HepG2 (cell line): ENCODE results near the gene TRMU. TPM values are rescaled to one million over a fixed set of nuclear protein-coding genes. Genes with fewer than 3 reads are reported as not detected.
A peak's percentile ranks its signal among the peaks of the same experiment; 100 is the strongest.

Experiments used
- AHR ChIP-seq: IDR thresholded peaks from 2 replicates; pipeline ENCODE4 v1.6.1; 2018; ENCODE audit warnings: missing genetic modification reagents, missing compliant biosample characterization
- ATF7 ChIP-seq, 2 experiments: fragments of 450-650 bp in 1 of 2; sonication (generic) in 1 of 2; formaldehyde crosslinking in 1 of 2; IDR thresholded peaks; 2 replicates each; pipeline versions ENCODE4 v1.4.0 to v1.6.1; 2016 to 2020; ENCODE audit warnings: antibody characterized with exemption in 1 of 2, mild to moderate bottlenecking in 1 of 2, missing genetic modification reagents in 1 of 2
- DPF2 ChIP-seq: sonication (generic); formaldehyde crosslinking; IDR thresholded peaks from 2 replicates; pipeline ENCODE4 v1.4.0; 2020; ENCODE audit warnings: mild to moderate bottlenecking, low read depth, missing genetic modification reagents, borderline replicate concordance
- GATAD1 ChIP-seq: IDR thresholded peaks from 2 replicates; pipeline ENCODE4 v1.6.1; 2016; ENCODE audit warnings: missing genetic modification reagents, missing compliant biosample characterization
- JARID2 ChIP-seq: sonication (generic); formaldehyde crosslinking; IDR thresholded peaks from 2 replicates; pipeline ENCODE4 v1.8.1; 2023; ENCODE audit warnings: missing genetic modification reagents, inconsistent platforms; ENCODE audit not compliant: insufficient replicate concordance
- NCOR1 ChIP-seq: fragments of 200-600 bp; sonication (generic); IDR thresholded peaks from 2 replicates; pipeline ENCODE4 v1.7.0; 2017; ENCODE audit warnings: antibody characterized with exemption, low read length, borderline replicate concordance
- NFATC3 ChIP-seq: sonication (generic); formaldehyde crosslinking; IDR thresholded peaks from 2 replicates; pipeline ENCODE4 v1.5.1; 2020; ENCODE audit warnings: mild to moderate bottlenecking, missing genetic modification reagents
- NR2F2 ChIP-seq: IDR thresholded peaks from 2 replicates; pipeline ENCODE4 v1.6.1; 2012; ENCODE audit warnings: low read depth, inconsistent platforms, borderline replicate concordance
- POLR2G ChIP-seq: fragments of 200-400 bp; formaldehyde crosslinking; IDR thresholded peaks from 2 replicates; pipeline ENCODE4 v1.6.1; 2018; ENCODE audit warnings: mild to moderate bottlenecking, low read depth, low read length, moderate library complexity
- ZFP36L2 ChIP-seq: sonication (generic); formaldehyde crosslinking; IDR thresholded peaks from 2 replicates; pipeline ENCODE4 v1.4.0; 2020; ENCODE audit warnings: missing genetic modification reagents
- ZNF44 ChIP-seq: sonication (generic); formaldehyde crosslinking; IDR thresholded peaks from 2 replicates; pipeline ENCODE4 v1.5.1; 2020; ENCODE audit warnings: mild to moderate bottlenecking, missing genetic modification reagents
- ZNF557 ChIP-seq: sonication (generic); formaldehyde crosslinking; IDR thresholded peaks from 2 replicates; pipeline ENCODE4 v1.4.0; 2020; ENCODE audit warnings: missing genetic modification reagents
- polyA plus RNA-seq, 8 experiments: library from polyadenylated mRNA; depleted of rRNA in 3 of 8; stranded (reverse) in 7 of 8; unstranded in 1 of 8; fragments of >200 nt; fragmentation: Illumina TruSeq in 4 of 8; extraction: Trizol in 4 of 8; gene quantifications; 2 replicates each; pipeline versions ENCODE4 v1.2.1 to v1.2.3, GENCODE V29; 2011 to 2016; ENCODE audit warnings: low read depth in 4 of 8, missing spikeins in 1 of 8, mixed read lengths in 1 of 8; ENCODE audit not compliant: insufficient read depth in 1 of 8
- total RNA-seq, 5 experiments: library from RNA; depleted of rRNA; stranded (reverse); fragments of >200 nt; fragmentation: Illumina TruSeq; extraction: Trizol; gene quantifications; 2 replicates each; pipeline ENCODE4 v1.2.3, GENCODE V29; 2016; ENCODE audit warnings: low read depth in 1 of 5
- TF ChIP-seq, protein P1 (sequence below): sonication (generic); formaldehyde crosslinking; IDR thresholded peaks from 2 replicates; pipeline ENCODE4 v1.5.0; 2020; ENCODE audit warnings: mild to moderate bottlenecking, low read depth, missing genetic modification reagents, borderline replicate concordance
- TF ChIP-seq, protein P2 (sequence below): sonication (generic); formaldehyde crosslinking; IDR thresholded peaks from one replicate; pipeline ENCODE4 v1.5.1; 2020; ENCODE audit warnings: mild to moderate bottlenecking, missing genetic modification reagents; ENCODE audit errors: not compliant biosample characterization
- TF ChIP-seq, protein P3 (sequence below), 2 experiments: IDR thresholded peaks; 2 replicates each; pipeline ENCODE4 v1.6.1; 2011 to 2012; ENCODE audit warnings: low read length in 2 of 2, borderline replicate concordance in 1 of 2, low read depth in 1 of 2, mild to moderate bottlenecking in 1 of 2, moderate library complexity in 1 of 2

Gene TRMU
- total and polyA plus RNA-seq, 2 of the 13 experiments (the other 11 are each of a cell fraction or from before 2014, with no cell fraction given) = 31.0 to 50.2 TPM

DNA sequence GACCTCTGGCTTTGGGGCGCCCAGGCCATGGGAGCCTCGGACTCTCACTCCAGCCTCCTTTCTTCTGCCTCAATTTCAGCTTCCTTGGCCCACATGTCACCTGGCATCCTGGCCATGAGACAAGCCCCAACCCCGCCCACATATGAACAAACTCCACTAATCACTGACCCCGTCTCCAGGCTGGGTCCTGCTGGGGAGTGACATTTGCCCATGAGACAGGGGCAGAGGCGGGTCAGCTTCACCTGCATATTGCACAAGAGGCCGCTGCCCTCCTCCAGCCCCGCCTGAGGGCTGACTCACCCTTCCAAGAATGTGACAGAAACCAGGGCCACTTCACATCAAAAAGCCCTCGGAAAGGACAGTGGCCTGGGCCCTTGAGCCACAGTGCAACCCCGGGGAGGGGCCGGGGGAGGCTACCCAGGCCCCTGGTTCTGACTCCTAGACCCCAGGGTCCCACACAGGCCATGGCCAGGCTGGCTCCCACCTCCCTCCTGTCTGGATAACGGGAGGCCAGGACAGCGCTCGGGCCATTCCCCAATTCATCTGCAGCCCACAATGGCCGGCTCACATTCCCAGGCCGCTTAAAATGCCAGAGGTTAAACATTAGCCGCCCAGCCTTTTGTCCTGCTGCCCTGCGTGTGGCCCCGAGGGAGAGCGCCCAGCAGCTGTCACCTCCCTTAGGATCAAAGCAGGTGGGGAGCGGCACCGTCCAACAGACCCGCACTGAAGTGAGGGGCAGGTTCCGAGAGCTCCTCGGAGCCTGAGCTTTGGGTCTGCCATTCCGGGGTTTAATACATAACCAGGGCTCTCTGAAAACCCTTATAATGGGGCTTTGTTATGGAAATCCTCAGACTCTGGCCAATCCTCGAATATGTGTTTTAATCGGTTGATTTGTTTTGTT is 42.3 kb downstream of the TRMU start (continued):
- TF ChIP-seq, protein P1, sequence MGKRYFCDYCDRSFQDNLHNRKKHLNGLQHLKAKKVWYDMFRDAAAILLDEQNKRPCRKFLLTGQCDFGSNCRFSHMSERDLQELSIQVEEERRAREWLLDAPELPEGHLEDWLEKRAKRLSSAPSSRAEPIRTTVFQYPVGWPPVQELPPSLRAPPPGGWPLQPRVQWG (CRISPR knock-in tag) = no peak
- peak; percentile 69; the same call in 1 of the 2 replicates for TF ChIP-seq NCOR1
- no peak for TF ChIP-seq ZFP36L2 (CRISPR knock-in tag)
- TF ChIP-seq, protein P2, sequence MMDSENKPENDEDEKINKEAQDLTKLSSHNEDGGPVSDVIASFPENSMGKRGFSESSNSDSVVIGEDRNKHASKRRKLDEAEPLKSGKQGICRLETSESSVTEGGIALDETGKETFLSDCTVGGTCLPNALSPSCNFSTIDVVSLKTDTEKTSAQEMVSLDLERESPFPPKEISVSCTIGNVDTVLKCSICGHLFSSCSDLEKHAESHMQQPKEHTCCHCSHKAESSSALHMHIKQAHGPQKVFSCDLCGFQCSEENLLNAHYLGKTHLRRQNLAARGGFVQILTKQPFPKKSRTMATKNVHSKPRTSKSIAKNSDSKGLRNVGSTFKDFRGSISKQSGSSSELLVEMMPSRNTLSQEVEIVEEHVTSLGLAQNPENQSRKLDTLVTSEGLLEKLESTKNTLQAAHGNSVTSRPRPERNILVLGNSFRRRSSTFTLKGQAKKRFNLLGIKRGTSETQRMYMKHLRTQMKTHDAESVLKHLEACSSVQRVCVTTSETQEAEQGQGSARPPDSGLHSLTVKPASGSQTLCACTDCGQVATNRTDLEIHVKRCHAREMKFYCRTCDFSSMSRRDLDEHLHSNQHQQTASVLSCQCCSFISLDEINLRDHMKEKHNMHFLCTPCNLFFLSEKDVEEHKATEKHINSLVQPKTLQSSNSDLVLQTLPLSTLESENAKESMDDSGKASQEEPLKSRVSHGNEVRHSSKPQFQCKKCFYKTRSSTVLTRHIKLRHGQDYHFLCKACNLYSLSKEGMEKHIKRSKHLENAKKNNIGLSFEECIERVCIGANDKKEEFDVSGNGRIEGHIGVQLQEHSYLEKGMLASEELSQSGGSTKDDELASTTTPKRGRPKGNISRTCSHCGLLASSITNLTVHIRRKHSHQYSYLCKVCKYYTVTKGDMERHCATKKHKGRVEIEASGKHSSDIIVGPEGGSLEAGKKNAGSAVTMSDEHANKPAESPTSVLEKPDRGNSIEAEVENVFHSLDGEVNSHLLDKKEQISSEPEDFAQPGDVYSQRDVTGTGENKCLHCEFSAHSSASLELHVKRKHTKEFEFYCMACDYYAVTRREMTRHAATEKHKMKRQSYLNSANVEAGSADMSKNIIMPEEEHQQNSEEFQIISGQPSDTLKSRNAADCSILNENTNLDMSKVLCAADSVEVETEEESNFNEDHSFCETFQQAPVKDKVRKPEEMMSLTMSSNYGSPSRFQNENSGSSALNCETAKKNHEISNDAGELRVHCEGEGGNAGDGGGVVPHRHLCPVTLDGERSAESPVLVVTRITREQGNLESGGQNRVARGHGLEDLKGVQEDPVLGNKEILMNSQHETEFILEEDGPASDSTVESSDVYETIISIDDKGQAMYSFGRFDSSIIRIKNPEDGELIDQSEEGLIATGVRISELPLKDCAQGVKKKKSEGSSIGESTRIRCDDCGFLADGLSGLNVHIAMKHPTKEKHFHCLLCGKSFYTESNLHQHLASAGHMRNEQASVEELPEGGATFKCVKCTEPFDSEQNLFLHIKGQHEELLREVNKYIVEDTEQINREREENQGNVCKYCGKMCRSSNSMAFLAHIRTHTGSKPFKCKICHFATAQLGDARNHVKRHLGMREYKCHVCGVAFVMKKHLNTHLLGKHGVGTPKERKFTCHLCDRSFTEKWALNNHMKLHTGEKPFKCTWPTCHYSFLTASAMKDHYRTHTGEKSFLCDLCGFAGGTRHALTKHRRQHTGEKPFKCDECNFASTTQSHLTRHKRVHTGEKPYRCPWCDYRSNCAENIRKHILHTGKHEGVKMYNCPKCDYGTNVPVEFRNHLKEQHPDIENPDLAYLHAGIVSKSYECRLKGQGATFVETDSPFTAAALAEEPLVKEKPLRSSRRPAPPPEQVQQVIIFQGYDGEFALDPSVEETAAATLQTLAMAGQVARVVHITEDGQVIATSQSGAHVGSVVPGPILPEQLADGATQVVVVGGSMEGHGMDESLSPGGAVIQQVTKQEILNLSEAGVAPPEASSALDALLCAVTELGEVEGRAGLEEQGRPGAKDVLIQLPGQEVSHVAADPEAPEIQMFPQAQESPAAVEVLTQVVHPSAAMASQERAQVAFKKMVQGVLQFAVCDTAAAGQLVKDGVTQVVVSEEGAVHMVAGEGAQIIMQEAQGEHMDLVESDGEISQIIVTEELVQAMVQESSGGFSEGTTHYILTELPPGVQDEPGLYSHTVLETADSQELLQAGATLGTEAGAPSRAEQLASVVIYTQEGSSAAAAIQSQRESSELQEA (CRISPR knock-in tag) = no peak
- peak; percentile 81 for TF ChIP-seq POLR2G
- peak; percentile 69; the same call in 1 of the 2 replicates for TF ChIP-seq ZNF557
- peak; percentile 79 for TF ChIP-seq AHR (CRISPR knock-in tag)
- peak; percentile 64 for TF ChIP-seq GATAD1 (CRISPR knock-in tag)
- TF ChIP-seq JARID2 (CRISPR knock-in tag) = no peak
- TF ChIP-seq, protein P3, sequence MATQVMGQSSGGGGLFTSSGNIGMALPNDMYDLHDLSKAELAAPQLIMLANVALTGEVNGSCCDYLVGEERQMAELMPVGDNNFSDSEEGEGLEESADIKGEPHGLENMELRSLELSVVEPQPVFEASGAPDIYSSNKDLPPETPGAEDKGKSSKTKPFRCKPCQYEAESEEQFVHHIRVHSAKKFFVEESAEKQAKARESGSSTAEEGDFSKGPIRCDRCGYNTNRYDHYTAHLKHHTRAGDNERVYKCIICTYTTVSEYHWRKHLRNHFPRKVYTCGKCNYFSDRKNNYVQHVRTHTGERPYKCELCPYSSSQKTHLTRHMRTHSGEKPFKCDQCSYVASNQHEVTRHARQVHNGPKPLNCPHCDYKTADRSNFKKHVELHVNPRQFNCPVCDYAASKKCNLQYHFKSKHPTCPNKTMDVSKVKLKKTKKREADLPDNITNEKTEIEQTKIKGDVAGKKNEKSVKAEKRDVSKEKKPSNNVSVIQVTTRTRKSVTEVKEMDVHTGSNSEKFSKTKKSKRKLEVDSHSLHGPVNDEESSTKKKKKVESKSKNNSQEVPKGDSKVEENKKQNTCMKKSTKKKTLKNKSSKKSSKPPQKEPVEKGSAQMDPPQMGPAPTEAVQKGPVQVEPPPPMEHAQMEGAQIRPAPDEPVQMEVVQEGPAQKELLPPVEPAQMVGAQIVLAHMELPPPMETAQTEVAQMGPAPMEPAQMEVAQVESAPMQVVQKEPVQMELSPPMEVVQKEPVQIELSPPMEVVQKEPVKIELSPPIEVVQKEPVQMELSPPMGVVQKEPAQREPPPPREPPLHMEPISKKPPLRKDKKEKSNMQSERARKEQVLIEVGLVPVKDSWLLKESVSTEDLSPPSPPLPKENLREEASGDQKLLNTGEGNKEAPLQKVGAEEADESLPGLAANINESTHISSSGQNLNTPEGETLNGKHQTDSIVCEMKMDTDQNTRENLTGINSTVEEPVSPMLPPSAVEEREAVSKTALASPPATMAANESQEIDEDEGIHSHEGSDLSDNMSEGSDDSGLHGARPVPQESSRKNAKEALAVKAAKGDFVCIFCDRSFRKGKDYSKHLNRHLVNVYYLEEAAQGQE (IDR thresholded peaks at IDR 0.05; ENCODE audit: borderline replicate concordance in 1 of 2, low read depth in 1 of 2, low read length in 2 of 2) = 0 out of 4 replicates have a peak, but pooled peaks of 1 of the 2 experiments have one; percentile 9
- TF ChIP-seq DPF2 (CRISPR knock-in tag) = peak; percentile 85; the same call in 1 of the 2 replicates
- TF ChIP-seq ATF7 (IDR thresholded peaks at IDR 0.05) = no peak
- TF ChIP-seq ATF7 (CRISPR knock-in tag; IDR thresholded peaks at IDR 0.05) = peak; percentile 90; the same call in 1 of the 2 replicates
- TF ChIP-seq ZNF44 (CRISPR knock-in tag) = 0 out of 2 replicates have a peak, but pooled peaks have one; percentile 35
- TF ChIP-seq NFATC3 (CRISPR knock-in tag) = 0 out of 2 replicates have a peak, but pooled peaks have one; percentile 49
- TF ChIP-seq NR2F2 = peak; percentile 67; the same call in 1 of the 2 replicates
